Endothelial cell of umbilical vein (primary cell): Measurements from ENCODE around the gene NUB1. TPM values are rescaled to one million over a fixed set of nuclear protein-coding genes. Genes with fewer than 3 reads are reported as not detected.

Experiments used
- BruUV-seq: library from RNA; stranded (reverse); fragments of 400-500 nt; replicated peaks from 2 replicates; lab custom pipeline; 2021; lab: Mats Ljungman, UMichigan
- CTCF ChIA-PET: fragments of 300-600, 350-600 bp; sonication (Branson Sonifier 250); formaldehyde crosslinking; loops from one replicate; lab custom pipeline; 2021; ENCODE audit warnings: antibody characterized with exemption, inconsistent platforms; lab: Charles Lee
- POLR2A ChIA-PET: fragments of 300-600, 350-600 bp; sonication (Branson Sonifier 250); formaldehyde crosslinking; loops from one replicate; lab custom pipeline; 2021; ENCODE audit warnings: antibody characterized with exemption, inconsistent platforms; lab: Charles Lee
- DNase-seq: peaks from one replicate; pipeline ENCODE4 v3.0.0-alpha.2; 2011; ENCODE audit warnings: low read depth, low spot score
- FAIRE-seq: peaks from 2 replicates; lab custom pipeline; 2011; peaks lifted over from hg19 to GRCh38; lab: Jason Lieb, UNC
- H2AFZ ChIP-seq: 2 replicates; pipeline ENCODE4 v1.6.0; 2012; ENCODE audit warnings: low read depth, low read length, control low read depth, inconsistent platforms
- H3K27ac ChIP-seq: 2 replicates; pipeline ENCODE4 v1.5.1; 2011; ENCODE audit warnings: low read depth, mild to moderate bottlenecking, control low read depth, low read length, moderate library complexity; ENCODE audit not compliant: insufficient read depth
- H3K27me3 ChIP-seq, 2 experiments: 2 replicates each; pipeline versions ENCODE4 v1.6.0 to v1.6.1; 2011; ENCODE audit warnings: low read length in 2 of 2, mixed read lengths in 1 of 2; ENCODE audit not compliant: control insufficient read depth in 2 of 2, insufficient read depth in 2 of 2
- H3K36me3 ChIP-seq, 2 experiments: 2 replicates in 1 of 2; 3 replicates in 1 of 2; pipeline ENCODE4 v1.5.1; 2011; ENCODE audit warnings: low read length in 2 of 2, mild to moderate bottlenecking in 1 of 2, moderate library complexity in 1 of 2; ENCODE audit not compliant: control insufficient read depth in 2 of 2, insufficient read depth in 2 of 2; ENCODE audit errors: extremely low read depth in 1 of 2
- H3K4me1 ChIP-seq: 3 replicates; pipeline ENCODE4 v1.5.1; 2011; ENCODE audit warnings: mild to moderate bottlenecking, low read length; ENCODE audit not compliant: control insufficient read depth, insufficient read depth; ENCODE audit errors: extremely low read depth
- H3K4me2 ChIP-seq: 2 replicates; pipeline ENCODE4 v1.6.1; 2011; ENCODE audit warnings: low read length, control low read depth, mixed read lengths; ENCODE audit not compliant: insufficient read depth
- H3K4me3 ChIP-seq, 3 experiments: fragments of 200-600 bp in 1 of 3; sonication (generic), shearing (Covaris generic) in 1 of 3; replicated peaks in 1 of 3; 2 replicates each; pipeline ENCODE4 v1.5.1; 2011 to 2016; ENCODE audit warnings: control low read depth in 3 of 3, low read length in 3 of 3, mild to moderate bottlenecking in 2 of 3, inconsistent platforms in 1 of 3, low read depth in 1 of 3, moderate library complexity in 1 of 3; ENCODE audit not compliant: insufficient read depth in 1 of 3
- H3K79me2 ChIP-seq: 2 replicates; pipeline ENCODE4 v1.6.0; 2012; ENCODE audit warnings: low read length, inconsistent platforms; ENCODE audit not compliant: control insufficient read depth, insufficient read depth
- H3K9ac ChIP-seq: replicated peaks from 2 replicates; pipeline ENCODE3; 2011; ENCODE audit warnings: low read length, control low read depth; ENCODE audit not compliant: insufficient read depth; ENCODE audit errors: extremely low read depth
- H3K9me1 ChIP-seq: replicated peaks from 3 replicates; pipeline ENCODE4 v1.6.0; 2011; ENCODE audit warnings: mild to moderate bottlenecking, low read length; ENCODE audit not compliant: control insufficient read depth, insufficient read depth; ENCODE audit errors: extremely low read depth
- H3K9me3 ChIP-seq: replicated peaks from 2 replicates; pipeline ENCODE4 v1.5.1; 2012; ENCODE audit warnings: low read length, inconsistent platforms; ENCODE audit not compliant: control insufficient read depth, insufficient read depth
- H4K20me1 ChIP-seq: replicated peaks from 2 replicates; pipeline ENCODE3; 2011; ENCODE audit warnings: mild to moderate bottlenecking, low read length; ENCODE audit not compliant: control insufficient read depth, insufficient read depth; ENCODE audit errors: extremely low read depth
- CTCF ChIP-seq, 2 donors: IDR thresholded peaks; 1 replicate in 1 of 2; 2 replicates in 1 of 2; pipeline ENCODE4 v1.5.1; 2011; ENCODE audit warnings: low read length in 2 of 2, mild to moderate bottlenecking in 2 of 2, moderate library complexity in 2 of 2, control low read depth in 1 of 2, inconsistent platforms in 1 of 2, low read depth in 1 of 2; ENCODE audit not compliant: insufficient read depth in 1 of 2; ENCODE audit errors: extremely low read depth in 1 of 2
- EZH2 ChIP-seq: IDR thresholded peaks from 2 replicates; pipeline ENCODE4 v1.6.1; 2012; ENCODE audit warnings: borderline replicate concordance, low read depth, mild to moderate bottlenecking, moderate library complexity, low read length, inconsistent platforms; ENCODE audit not compliant: severe bottlenecking
- FOS ChIP-seq: IDR thresholded peaks from 2 replicates; pipeline ENCODE4 v1.6.1; 2011; ENCODE audit warnings: mild to moderate bottlenecking, low read length, moderate library complexity, borderline replicate concordance; ENCODE audit not compliant: insufficient read depth
- GATA2 ChIP-seq: IDR thresholded peaks from 2 replicates; pipeline ENCODE4 v1.7.0; 2011; ENCODE audit warnings: low read depth, mild to moderate bottlenecking, moderate library complexity, mixed read lengths, low read length; ENCODE audit not compliant: insufficient read length, insufficient read depth
- JUN ChIP-seq: IDR thresholded peaks from 2 replicates; pipeline ENCODE4 v1.6.1; 2011; ENCODE audit warnings: borderline replicate concordance, low read depth; ENCODE audit not compliant: insufficient read length, insufficient read depth
- MAX ChIP-seq: IDR thresholded peaks from 2 replicates; pipeline ENCODE4 v1.6.1; 2011; ENCODE audit not compliant: insufficient read depth, insufficient read length
- MYC ChIP-seq: IDR thresholded peaks from one replicate; pipeline ENCODE4 v1.6.1; 2011; ENCODE audit warnings: mild to moderate bottlenecking, low read depth, low read length
- POLR2A ChIP-seq: IDR thresholded peaks from 2 replicates; pipeline ENCODE4 v1.6.1; 2012; ENCODE audit warnings: low read depth, mild to moderate bottlenecking, control low read depth, low read length
- POLR2AphosphoS5 ChIP-seq: IDR thresholded peaks from 2 replicates; pipeline ENCODE4 v1.6.1; 2012; ENCODE audit warnings: low read depth, mild to moderate bottlenecking, control low read depth, low read length, moderate library complexity; ENCODE audit not compliant: insufficient read depth
- dilution Hi-C: fragments of 300-500 bp; cut with MboI; formaldehyde crosslinking; loops from one replicate; pipeline ENCODE4 v1.15.0; 2019; ENCODE audit warnings: low sequenced_read_pairs; ENCODE audit not compliant: extremely low pct_ligation_motif_present
- intact Hi-C: fragments of 100-400 bp; cut with micrococcal nuclease; formaldehyde crosslinking; loops from one replicate; pipeline ENCODE4 v1.10.0; 2022
- polyA plus RNA-seq, 4 experiments: library from polyadenylated mRNA; depleted of rRNA in 3 of 4; stranded (reverse) in 3 of 4; unstranded in 1 of 4; fragments of >200 nt; gene quantifications; 2 replicates each; pipeline versions ENCODE4 v1.2.1 to v1.2.3, GENCODE V29; 2011 to 2012; ENCODE audit warnings: missing spikeins in 1 of 4
- total RNA-seq: library from RNA; stranded (reverse); gene quantifications from 2 replicates; pipeline ENCODE4 v1.2.3, GENCODE V29; 2021

NUB1 gene
- total and polyA plus RNA-seq, 2 donors (not counting 3 experiments of a cell fraction or from before 2014, with no cell fraction given) = 28.0 to 46.2 TPM

- no peak for FAIRE-seq
- dilution Hi-C loops (no loop called here), intact Hi-C loops (no loop called here)
- TF ChIP-seq FOS (no peak), POLR2A (no peak), MYC (no peak), POLR2AphosphoS5 (no peak), GATA2 (no peak), JUN (no peak), CTCF (IDR thresholded peaks at IDR 0.05; ENCODE audit: extremely low read depth in 1 of 2, insufficient read depth in 1 of 2, low read depth in 1 of 2, low read length in 2 of 2) (no peak), MAX (no peak), EZH2 (no peak)
- Histone ChIP-seq H3K4me3 (no peak overlapping the region), H3K27ac (no peak overlapping the region), H3K36me3 (peaks cover 0 to 23% of the 10 kb centered on the region in 2 experiments), H3K4me1 (no peaks in the 10 kb centered on the region), H3K79me2 (no peaks in the 10 kb centered on the region), H3K4me2 (no peak overlapping the region), H3K9ac (no peak overlapping the region), H3K27me3 (no peaks in the 10 kb centered on the region), H4K20me1 (no peaks in the 10 kb centered on the region), H3K9me3 (no peaks in the 10 kb centered on the region), H3K9me1 (no peaks in the 10 kb centered on the region), H2AFZ (no peak overlapping the region)
- ChIA-PET CTCF (interaction anchor here (0.7 to 6.3 kb wide), 3 partner anchors 10 to 387 kb away, joined by 3 to 44 read pairs (median 3); no protein-coding TSS in a partner anchor), POLR2A (no interaction called here)
- BruUV-seq = no TSS peak
- no peak for DNase-seq
Observed at GRCh38 chr7:151372612-151373265, 31.1 kb downstream of the NUB1 start.
